Urothelium cell line (cell line): ENCODE results near the gene TBC1D3E.
"Not testable (repeated sequence)": the region's sequence is repeated elsewhere in the genome, so short reads cannot be mapped to it uniquely, and the experiment has no call there.

Source experiments
- DNase-seq: peaks from one replicate; pipeline ENCODE4 v3.0.0; 2011; ENCODE audit warnings: low spot score, mixed read lengths
- FAIRE-seq: peaks from 2 replicates; lab custom pipeline; 2011; peaks lifted over from hg19 to GRCh38; lab: Jason Lieb, UNC

Gene TBC1D3E

GRCh38 chr17:38127651-38128050 lies at the start of gene TBC1D3E:
Gene TBC1D3E, plus strand, starts transcription at chr17:38127951. Its CDS starts 1,545 bp downstream, at chr17:38129496.
- not testable (repeated sequence) for DNase-seq, FAIRE-seq

GRCh38 chr17:38087344-38087743 lies 40.4 kb upstream of the TBC1D3E start:
- not testable (repeated sequence) for DNase-seq, FAIRE-seq

GRCh38 chr17:38088120-38088519 lies 39.6 kb upstream of the TBC1D3E start:
- FAIRE-seq, DNase-seq: not testable (repeated sequence)

GRCh38 chr17:38094059-38094694 lies 33.6 kb upstream of the TBC1D3E start:
- not testable (repeated sequence) for FAIRE-seq, DNase-seq

GRCh38 chr17:38099262-38099661 lies 28.5 kb upstream of the TBC1D3E start:
- not testable (repeated sequence) for FAIRE-seq, DNase-seq

GRCh38 chr17:38119829-38120228 lies 7.9 kb upstream of the TBC1D3E start:
- DNase-seq, FAIRE-seq: not testable (repeated sequence)

- not testable (repeated sequence) for DNase-seq, FAIRE-seq
Measured at GRCh38 chr17:38134860-38135259, 7.1 kb downstream of the TBC1D3E start.
